GM19463 (cell line): ENCODE measurements around the gene PRKAR2A.

Experiments
- ATAC-seq: cut with Tn5 transposase; IDR thresholded peaks from one replicate; pipeline ENCODE4 v1.9.1; 2021; ENCODE audit warnings: mild to moderate bottlenecking, moderate library complexity; ENCODE audit not compliant: unreplicated experiment

Gene PRKAR2A

GRCh38 chr3:48847504-48848423 lies at the start of gene PRKAR2A:
Gene PRKAR2A (minus strand): TSS chr3:48847874. CDS start chr3:48847596, 278 bp downstream.
- ATAC-seq, result peak; percentile 88

DNA sequence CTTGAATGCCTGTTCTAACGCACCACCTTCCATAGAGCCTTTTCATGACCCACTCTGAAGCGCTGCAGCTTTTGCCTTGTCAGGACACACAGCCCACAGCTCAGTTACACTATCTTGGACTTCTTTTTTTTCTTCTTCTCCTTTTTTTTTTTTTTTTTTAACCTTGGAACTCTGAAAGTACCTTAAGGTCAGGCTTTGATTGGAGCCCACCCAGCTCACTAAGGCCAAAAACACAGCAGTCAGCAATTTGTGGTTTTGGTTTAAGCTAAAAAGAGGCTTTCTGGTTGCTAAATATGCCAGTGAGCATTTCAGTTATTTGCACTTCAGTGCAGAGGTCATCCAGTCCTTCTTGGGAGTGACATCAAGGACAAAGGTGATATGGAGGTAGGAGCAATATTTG lies 49.3 kb upstream of the PRKAR2A start:
- ATAC-seq, result no peak

- ATAC-seq, result no peak
These were observed 46.8 kb upstream of the PRKAR2A start for GRCh38 chr3:48894516-48894915.

- ATAC-seq, result no peak
These were observed 43.9 kb upstream of the PRKAR2A start for GRCh38 chr3:48891606-48892005.

GRCh38 chr3:48885753-48886152 lies 38.1 kb upstream of the PRKAR2A start:
- no peak for ATAC-seq

- no peak for ATAC-seq
These were observed 34.0 kb upstream of the PRKAR2A start for GRCh38 chr3:48881652-48882114.

DNA sequence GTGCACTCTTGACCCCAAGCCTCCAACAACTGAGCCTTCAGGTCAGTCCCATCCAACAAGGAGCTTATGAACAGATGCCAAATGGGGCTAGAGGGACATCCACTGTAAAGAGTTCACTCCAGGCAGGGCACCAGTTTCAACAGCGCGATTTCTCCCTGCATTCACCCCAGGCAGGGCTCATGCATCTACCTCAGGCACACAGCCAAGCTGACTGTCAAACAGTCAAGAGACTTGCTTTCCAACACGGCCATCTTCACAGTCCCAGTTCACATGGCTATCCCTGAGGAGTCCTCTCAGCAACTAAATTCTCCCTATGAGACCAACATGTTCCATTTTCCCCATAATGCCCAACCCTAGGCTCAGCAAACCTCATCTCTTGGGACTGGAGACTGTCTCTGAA lies 33.3 kb upstream of the PRKAR2A start:
- ATAC-seq, result no peak

DNA sequence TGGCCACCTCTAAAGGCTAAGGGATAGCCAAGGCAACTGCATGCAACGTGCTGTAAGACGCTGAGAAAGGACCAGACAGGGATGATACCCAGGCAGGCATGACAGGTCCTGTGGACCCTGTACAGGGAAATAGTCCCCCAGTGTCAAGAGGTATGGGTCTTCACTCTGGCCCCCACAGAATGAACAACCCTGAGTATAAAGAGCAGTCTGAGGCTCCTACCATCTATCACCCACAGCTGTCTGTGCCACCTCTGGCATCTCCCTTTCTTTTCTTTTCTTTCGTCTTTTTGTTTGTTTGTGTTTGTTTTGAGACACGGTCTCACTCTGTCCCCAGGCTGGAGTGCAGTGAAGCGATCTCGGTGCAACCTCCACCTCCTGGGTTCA lies 32.3 kb upstream of the PRKAR2A start:
- ATAC-seq, result no peak

- ATAC-seq, result no peak
These were observed 31.8 kb upstream of the PRKAR2A start for GRCh38 chr3:48879307-48879993.

- no peak for ATAC-seq
These were observed 30.0 kb upstream of the PRKAR2A start for GRCh38 chr3:48877671-48878070.

DNA sequence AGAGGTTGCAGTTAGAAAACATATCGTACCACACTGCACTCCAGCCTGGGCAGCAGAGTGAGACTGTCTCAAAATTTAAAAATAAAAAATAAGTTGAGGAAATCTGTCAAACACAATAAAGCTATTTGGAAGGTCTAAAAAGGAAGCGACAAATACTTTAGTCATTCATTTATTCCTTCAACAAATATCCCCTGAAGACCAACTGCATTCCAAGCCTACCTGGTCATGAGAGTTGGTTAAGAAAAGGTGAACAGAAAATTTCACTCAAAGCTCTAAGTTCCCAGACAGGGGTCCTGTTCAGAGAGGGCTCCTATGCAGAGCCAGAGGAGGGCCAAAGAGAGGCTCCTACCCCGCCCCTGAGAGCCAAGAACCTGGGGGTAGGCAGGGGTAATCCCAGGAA lies 15.4 kb upstream of the PRKAR2A start:
- ATAC-seq, result no peak

DNA sequence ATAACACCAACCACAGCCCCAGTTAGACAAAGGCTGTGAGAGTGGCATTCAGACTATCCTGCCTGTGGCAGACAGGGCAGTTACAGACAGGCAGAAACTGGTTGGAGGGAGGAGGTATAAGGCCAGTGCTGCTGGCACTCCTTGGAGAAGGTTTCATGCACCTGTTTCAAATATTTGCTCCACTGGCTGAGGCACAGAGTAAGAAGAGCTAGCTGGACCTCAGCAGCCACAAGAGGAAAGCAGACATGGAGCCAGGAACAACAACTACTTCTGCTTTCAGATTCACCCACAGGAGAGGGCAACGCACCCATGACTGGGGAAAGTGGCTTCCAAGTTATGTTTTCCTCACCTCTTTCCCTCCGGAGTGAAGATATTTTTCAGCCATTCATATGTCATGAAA lies 11.5 kb upstream of the PRKAR2A start:
- no peak for ATAC-seq

GRCh38 chr3:48858709-48859108 lies 11.0 kb upstream of the PRKAR2A start:
- no peak for ATAC-seq

DNA sequence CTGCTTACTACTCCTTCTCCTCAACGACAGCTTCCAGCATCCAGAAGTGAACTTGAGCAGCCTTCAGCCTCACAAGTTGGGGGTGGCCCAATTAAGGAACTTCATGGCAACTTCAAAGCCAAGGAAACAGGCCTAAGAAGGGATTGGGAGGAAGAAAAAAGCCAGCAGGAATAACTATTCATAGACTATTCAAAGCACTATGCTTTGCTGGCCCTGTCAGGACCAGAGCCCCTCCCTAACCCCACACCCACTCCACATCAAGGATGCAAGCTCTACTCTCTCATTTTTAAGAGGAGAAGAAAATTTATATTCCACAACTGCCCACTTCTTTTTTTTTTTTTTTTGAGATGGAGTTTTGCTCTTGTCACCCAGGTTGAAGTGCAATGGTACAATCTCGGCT lies 10.0 kb upstream of the PRKAR2A start:
- ATAC-seq, result no peak

GRCh38 chr3:48856469-48856868 lies 8.8 kb upstream of the PRKAR2A start:
- ATAC-seq, result no peak

DNA sequence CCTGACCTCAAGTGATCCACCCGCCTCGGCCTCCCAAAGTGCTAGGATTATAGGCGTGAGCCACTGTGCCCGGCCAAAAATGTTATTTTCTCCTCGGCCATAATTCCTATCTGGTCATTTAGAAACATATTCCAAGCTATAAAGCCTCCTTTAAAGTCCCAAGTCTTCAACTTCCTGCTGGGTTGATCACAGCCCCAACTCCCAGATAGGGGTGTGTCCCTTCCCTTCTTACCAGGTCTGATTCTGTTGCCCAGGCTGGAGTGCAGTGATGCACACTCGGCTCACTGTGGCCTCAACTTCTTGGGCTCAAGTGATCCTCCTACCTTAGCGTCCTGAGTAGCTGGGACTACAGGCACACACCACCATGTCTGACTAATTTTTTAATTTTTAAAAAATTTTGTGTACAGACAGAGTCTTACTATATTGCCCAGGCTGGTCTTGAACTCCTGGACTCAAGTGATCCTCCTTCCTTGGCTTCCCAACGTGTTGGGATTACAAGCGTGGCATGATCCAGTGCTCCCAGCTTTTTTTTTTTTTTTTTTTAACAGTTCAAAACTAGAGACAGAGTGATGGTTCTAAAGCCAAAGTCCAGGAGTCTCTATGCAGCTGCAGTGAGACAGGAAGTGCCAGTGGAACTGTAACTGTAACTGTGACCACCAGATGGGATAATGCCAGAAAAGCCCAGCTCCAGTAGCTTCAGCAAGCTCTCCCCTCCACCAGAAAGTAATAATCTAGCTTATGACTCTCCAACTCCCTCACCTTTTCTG lies 8.2 kb upstream of the PRKAR2A start:
- no peak for ATAC-seq

DNA sequence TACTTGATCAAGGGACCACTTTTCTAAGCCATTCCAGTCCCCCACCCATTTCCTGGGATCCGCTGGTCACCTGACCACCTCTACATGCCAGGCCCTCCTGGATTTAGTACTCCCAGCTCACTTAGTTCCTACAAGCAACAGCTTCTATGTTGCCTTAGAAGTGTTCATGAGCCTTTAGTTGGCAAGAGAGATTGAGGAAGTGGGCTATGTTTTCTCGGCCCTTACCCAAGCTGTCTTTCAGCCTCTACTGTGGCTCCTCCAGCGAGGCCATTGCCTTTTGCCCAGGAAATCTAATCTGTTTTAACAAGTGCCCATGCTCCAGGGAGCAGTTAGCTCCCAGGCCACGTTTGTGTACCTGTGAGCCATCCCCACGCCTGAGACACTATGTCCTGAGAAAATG lies 4.5 kb upstream of the PRKAR2A start:
- no peak for ATAC-seq

- ATAC-seq, result no peak
These were observed 3.7 kb upstream of the PRKAR2A start for GRCh38 chr3:48851407-48851806.

DNA sequence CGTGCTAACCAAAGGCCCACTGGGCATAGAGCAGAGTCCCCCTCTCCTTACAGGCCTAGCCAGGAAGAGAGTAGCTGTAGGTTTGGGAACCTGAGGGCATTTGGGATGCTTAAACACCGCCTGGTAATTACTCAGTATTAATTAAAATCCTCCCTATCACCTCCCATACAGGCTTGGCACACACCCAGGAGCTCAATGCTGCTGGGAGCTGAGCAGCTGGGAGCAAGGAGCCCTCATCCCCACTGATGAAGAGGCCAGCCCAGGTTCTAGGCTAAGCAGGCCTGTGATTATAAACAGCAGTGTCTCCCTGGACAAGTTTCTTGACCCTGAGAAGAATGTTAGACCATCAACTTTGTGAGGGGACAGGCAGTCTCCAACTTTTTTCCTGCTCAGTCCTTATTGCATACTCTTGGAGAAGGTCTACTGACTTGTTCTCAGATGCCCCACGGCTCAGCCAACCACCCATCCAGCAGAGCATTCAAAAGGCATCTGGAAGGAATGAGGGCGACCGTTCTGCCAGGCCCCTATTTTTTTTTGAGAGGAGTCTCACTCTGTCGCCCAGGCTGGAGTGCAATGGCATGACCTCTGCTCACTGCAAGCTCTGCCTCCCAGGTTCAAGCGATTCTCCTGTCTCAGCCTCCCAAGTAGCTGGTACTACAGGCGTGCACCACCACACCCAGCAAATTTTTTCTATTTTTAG lies 1.3 kb upstream of the PRKAR2A start:
- ATAC-seq, result no peak

DNA sequence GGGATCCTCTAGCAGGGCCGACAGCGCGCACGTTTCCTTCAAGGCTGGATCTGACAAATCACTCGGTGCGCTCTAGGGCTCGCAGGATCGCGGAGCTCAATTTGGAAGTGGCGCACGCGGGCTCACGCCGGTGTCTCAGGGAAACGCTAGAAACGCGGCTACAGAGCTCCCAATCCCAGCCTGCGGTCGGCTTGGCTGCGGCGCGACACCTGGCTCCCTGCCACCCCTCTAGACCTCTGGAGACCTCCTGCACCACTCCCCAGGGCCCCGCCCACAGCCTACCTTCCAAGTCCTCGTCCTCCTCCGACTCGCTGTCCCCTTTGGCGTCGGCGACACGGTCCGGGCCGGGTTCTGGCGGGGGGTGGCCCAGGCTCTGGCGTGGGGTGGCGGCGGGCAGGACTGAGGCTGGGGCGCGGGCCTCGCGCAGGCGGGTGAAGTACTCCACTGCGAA lies 596 bp downstream of the PRKAR2A start:
- ATAC-seq, result peak; percentile 28

DNA sequence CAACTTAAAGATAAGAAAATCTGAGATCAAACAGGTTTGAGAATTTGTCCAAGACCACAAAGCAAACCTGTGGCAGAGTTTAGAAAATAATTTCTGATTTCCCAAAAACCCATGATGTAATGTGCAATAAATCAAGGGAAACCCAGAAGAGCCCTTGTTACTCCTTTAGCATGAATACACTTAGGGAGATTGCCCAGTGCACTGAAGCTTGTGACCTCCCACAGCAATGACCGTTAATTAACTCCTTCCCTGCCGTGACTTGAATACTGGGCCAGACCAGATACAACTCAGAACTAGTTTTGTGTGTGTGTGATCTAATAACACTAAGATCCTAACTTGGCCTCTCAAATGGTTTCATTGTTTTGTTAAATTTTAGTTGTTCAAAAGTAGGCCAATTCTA lies 2.5 kb downstream of the PRKAR2A start:
- ATAC-seq, result no peak
